ENCODE measurements around the gene KCNG4. TPM values are rescaled to one million over a fixed set of nuclear protein-coding genes. Genes with fewer than 3 reads are reported as not detected.

KCNG4 gene
- total RNA-seq, 1 experiment from 2014 or later, result not detected

DNA sequence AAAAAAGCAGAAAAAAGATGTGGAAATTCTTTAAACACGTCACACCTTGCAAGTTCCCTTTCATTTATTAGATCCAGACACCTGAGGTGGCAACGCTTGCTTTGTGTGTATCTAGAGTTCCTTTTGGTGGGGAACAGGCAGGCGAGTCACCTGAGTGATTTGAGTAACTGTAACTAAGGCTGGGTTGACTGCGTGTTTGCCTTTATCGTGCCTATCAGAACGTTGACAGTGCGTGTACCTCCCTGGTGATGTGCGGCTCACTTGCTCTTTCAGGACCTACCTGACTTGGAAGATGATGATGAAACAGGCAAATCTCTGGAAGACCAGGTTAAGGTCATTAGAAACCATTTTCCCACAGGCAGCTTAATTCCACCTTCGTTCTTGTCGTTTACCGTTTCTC lies 65.4 kb downstream of the KCNG4 start:
- Histone ChIP-seq H3K4me2 (ENCODE audit: insufficient read depth, insufficient read length, low read length) (no peak overlapping the region), H2BK120ac (ENCODE audit: low read depth, low read length, poor library complexity, severe bottlenecking) (no peak overlapping the region), H3T11ph (ENCODE audit: low read length) (no peak overlapping the region), H2BK20ac (ENCODE audit: low read depth, low read length, poor library complexity, severe bottlenecking) (no peak overlapping the region), H4K8ac (replicated peaks; ENCODE audit: insufficient read length, low read depth, low read length) (no peak overlapping the region), H3K23ac (ENCODE audit: insufficient read length, low read depth, low read length) (no peak overlapping the region), H3K79me2 (ENCODE audit: insufficient read depth, low read length) (no peaks in the 10 kb centered on the region), H2BK15ac (ENCODE audit: low read depth, low read length) (no peak overlapping the region), H3K14ac (ENCODE audit: insufficient read depth, low read length) (no peak overlapping the region), H3K79me1 (ENCODE audit: insufficient read depth, low read depth, low read length, poor library complexity, severe bottlenecking) (no peaks in the 10 kb centered on the region), H3K4me1 (ENCODE audit: insufficient read depth, low read length) (no peaks in the 10 kb centered on the region), H3K4ac (ENCODE audit: low read depth, low read length) (no peak overlapping the region), H3K56ac (ENCODE audit: insufficient read length, low read depth, low read length) (no peak overlapping the region), H4K20me1 (ENCODE audit: control insufficient read depth, insufficient read depth, insufficient read length) (no peaks in the 10 kb centered on the region), H4K5ac (ENCODE audit: insufficient read length, low read depth, low read length) (no peak overlapping the region), H2AK5ac (ENCODE audit: insufficient read length, low read length) (no peak overlapping the region), H2BK12ac (ENCODE audit: insufficient read length, low read depth, low read length) (no peak overlapping the region), H4K91ac (ENCODE audit: insufficient read length, low read depth, low read length) (no peak overlapping the region), H2BK5ac (ENCODE audit: insufficient read length, low read length) (no peak overlapping the region), H3K27ac (ENCODE audit: insufficient read length, low read depth, low read length) (no peak overlapping the region), H3K9me3 (ENCODE audit: control insufficient read depth, low read depth, low read length) (no peaks in the 10 kb centered on the region), H2AFZ (ENCODE audit: low read length) (no peak overlapping the region), H3K9ac (ENCODE audit: extremely low read depth, insufficient read length, low read length) (no peak overlapping the region), H3K18ac (ENCODE audit: insufficient read length, low read depth, low read length) (no peak overlapping the region), H3K27me3 (ENCODE audit: insufficient read depth, low read length) (no peaks in the 10 kb centered on the region), H3K23me2 (ENCODE audit: insufficient read length, low read depth, low read length, poor library complexity, severe bottlenecking) (no peaks in the 10 kb centered on the region)
- TF ChIP-seq, protein P1, sequence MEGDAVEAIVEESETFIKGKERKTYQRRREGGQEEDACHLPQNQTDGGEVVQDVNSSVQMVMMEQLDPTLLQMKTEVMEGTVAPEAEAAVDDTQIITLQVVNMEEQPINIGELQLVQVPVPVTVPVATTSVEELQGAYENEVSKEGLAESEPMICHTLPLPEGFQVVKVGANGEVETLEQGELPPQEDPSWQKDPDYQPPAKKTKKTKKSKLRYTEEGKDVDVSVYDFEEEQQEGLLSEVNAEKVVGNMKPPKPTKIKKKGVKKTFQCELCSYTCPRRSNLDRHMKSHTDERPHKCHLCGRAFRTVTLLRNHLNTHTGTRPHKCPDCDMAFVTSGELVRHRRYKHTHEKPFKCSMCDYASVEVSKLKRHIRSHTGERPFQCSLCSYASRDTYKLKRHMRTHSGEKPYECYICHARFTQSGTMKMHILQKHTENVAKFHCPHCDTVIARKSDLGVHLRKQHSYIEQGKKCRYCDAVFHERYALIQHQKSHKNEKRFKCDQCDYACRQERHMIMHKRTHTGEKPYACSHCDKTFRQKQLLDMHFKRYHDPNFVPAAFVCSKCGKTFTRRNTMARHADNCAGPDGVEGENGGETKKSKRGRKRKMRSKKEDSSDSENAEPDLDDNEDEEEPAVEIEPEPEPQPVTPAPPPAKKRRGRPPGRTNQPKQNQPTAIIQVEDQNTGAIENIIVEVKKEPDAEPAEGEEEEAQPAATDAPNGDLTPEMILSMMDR (conservative IDR thresholded peaks at IDR 0.05), result no peak
- Mint-ChIP-seq H3K27ac (no peak overlapping the region), H3K36me3 (ENCODE audit: insufficient read depth in 1 of 3, low read depth in 3 of 3) (peaks cover 0 to 16% (median 15%) of the 10 kb centered on the region in 3 experiments; a peak in 5 of 7 replicates), H3K4me1 (peaks cover 4 to 5% of the 10 kb centered on the region in 2 experiments), H3K27me3 (ENCODE audit: low read depth) (peaks cover 5% of the 10 kb centered on the region; the same call in 1 of the 2 replicates), H3K9me3 (no peaks in the 10 kb centered on the region), H3K4me3 (no peak overlapping the region)
- DNase-seq, result no peak
- WGBS (ENCODE audit: extremely low coverage, insufficient read length, low lambda C conversion rate), result no CpG with 5 or more reads among the region's 11 CpGs
